Cardiac muscle cell (in vitro differentiated cells and primary cell): Measurements from ENCODE around the gene DIP2B. TPM values are rescaled to one million over a fixed set of nuclear protein-coding genes. Genes with fewer than 3 reads are reported as not detected.

Source experiments
- DNase-seq, 2 donors: peaks; one replicate each; pipeline versions ENCODE4 v3.0.0 to v3.0.0-alpha.2; 2010 to 2017; ENCODE audit warnings: low read depth in 1 of 2, low spot score in 1 of 2
- H3K27ac ChIP-seq: fragments of 200-600 bp; sonication (generic); 2 replicates; pipeline ENCODE4 v1.5.1; 2016
- H3K27me3 ChIP-seq: fragments of 200-600 bp; sonication (generic); 2 replicates; pipeline ENCODE4 v1.6.0; 2016; ENCODE audit warnings: control low read depth
- H3K36me3 ChIP-seq: fragments of 200-600 bp; sonication (generic); 2 replicates; pipeline ENCODE4 v1.5.1; 2016; ENCODE audit warnings: control low read depth
- H3K4me1 ChIP-seq: fragments of 200-600 bp; sonication (generic); 2 replicates; pipeline ENCODE4 v1.8.1; 2017; ENCODE audit warnings: low read depth, mild to moderate bottlenecking, mixed run types
- H3K4me3 ChIP-seq: fragments of 200-600 bp; sonication (generic); 2 replicates; pipeline ENCODE4 v1.5.1; 2016; ENCODE audit warnings: mild to moderate bottlenecking
- H3K9me3 ChIP-seq: fragments of 200-600 bp; sonication (generic); 2 replicates; pipeline ENCODE4 v1.5.1; 2017; ENCODE audit warnings: low read depth, mild to moderate bottlenecking, control low read depth
- CTCF ChIP-seq: IDR thresholded peaks from 2 replicates; pipeline ENCODE4 v1.5.1; 2012; ENCODE audit warnings: low read depth, mild to moderate bottlenecking, low read length
- polyA plus RNA-seq: library from polyadenylated mRNA; unstranded; fragments of >200 nt; fragmentation: Nextera tagmentation; extraction: Ambion mirVana; gene quantifications from 2 replicates; pipeline ENCODE4 v1.2.1, GENCODE V29; 2016
- total RNA-seq: library from RNA; depleted of rRNA; stranded (reverse); fragments of >200 nt; gene quantifications from 2 replicates; pipeline ENCODE4 v1.2.3, GENCODE V29; 2016

The DIP2B gene
- total and polyA plus RNA-seq, 2 experiments from 2014 or later, result 15.5 to 55.1 TPM

- Histone ChIP-seq H3K4me1 (peaks cover 4% of the 10 kb centered on the region), H3K27me3 (no peaks in the 10 kb centered on the region), H3K4me3 (no peak overlapping the region), H3K27ac (no peak overlapping the region), H3K9me3 (no peaks in the 10 kb centered on the region), H3K36me3 (no peaks in the 10 kb centered on the region)
- DNase-seq, result no peak
- TF ChIP-seq CTCF, result no peak
These were observed 266.6 kb downstream of the DIP2B start for GRCh38 chr12:50771409-50771808.

- no peak for TF ChIP-seq CTCF
- H3K4me1 ChIP-seq, result peaks cover 4% of the 10 kb centered on the region
These were observed 267.7 kb downstream of the DIP2B start for GRCh38 chr12:50772470-50772869.

GRCh38 chr12:50772877-50773276, 268.1 kb downstream of the DIP2B start:
- Histone ChIP-seq H3K9me3 (no peaks in the 10 kb centered on the region), H3K27ac (no peak overlapping the region), H3K36me3 (no peaks in the 10 kb centered on the region), H3K4me3 (no peak overlapping the region), H3K27me3 (no peaks in the 10 kb centered on the region), H3K4me1 (peaks cover 4% of the 10 kb centered on the region)
- TF ChIP-seq CTCF, result no peak
- DNase-seq, result no peak

More at GRCh38 chr12:50772470-50772869, 267.7 kb downstream of the DIP2B start:
- no peak overlapping the region for H3K4me3 ChIP-seq
- no peak overlapping the region for H3K27ac ChIP-seq
- no peak for DNase-seq
- H3K9me3 ChIP-seq, result no peaks in the 10 kb centered on the region
- no peaks in the 10 kb centered on the region for H3K27me3 ChIP-seq
- H3K36me3 ChIP-seq, result no peaks in the 10 kb centered on the region

GRCh38 chr12:50775251-50775650, 270.5 kb downstream of the DIP2B start:
- no peak overlapping the region for H3K27ac ChIP-seq
- no peaks in the 10 kb centered on the region for H3K4me1 ChIP-seq
- no peaks in the 10 kb centered on the region for H3K36me3 ChIP-seq
- TF ChIP-seq CTCF, result no peak
- H3K27me3 ChIP-seq, result no peaks in the 10 kb centered on the region
- H3K4me3 ChIP-seq, result no peak overlapping the region
- DNase-seq, result no peak
- no peaks in the 10 kb centered on the region for H3K9me3 ChIP-seq

GRCh38 chr12:50776749-50777728, 272.3 kb downstream of the DIP2B start:
- no peak for DNase-seq
- no peak for TF ChIP-seq CTCF
- no peaks in the 10 kb centered on the region for H3K36me3 ChIP-seq

More at GRCh38 chr12:50776749-50777728, 272.3 kb downstream of the DIP2B start:
- H3K9me3 ChIP-seq, result no peaks in the 10 kb centered on the region
- H3K4me3 ChIP-seq, result no peak overlapping the region
- H3K27ac ChIP-seq, result no peak overlapping the region
- no peaks in the 10 kb centered on the region for H3K27me3 ChIP-seq
- no peaks in the 10 kb centered on the region for H3K4me1 ChIP-seq
